GM18868 (cell line): ENCODE measurements around the gene CFAP97.
A peak's percentile ranks its signal among the peaks of the same experiment; 100 is the strongest.
"Not testable (repeated sequence)": the region's sequence is repeated elsewhere in the genome, so short reads cannot be mapped to it uniquely, and the experiment has no call there.

Source experiments
- ATAC-seq: cut with Tn5 transposase; IDR thresholded peaks from one replicate; pipeline ENCODE4 v1.9.1; 2021; ENCODE audit warnings: mild to moderate bottlenecking, moderate library complexity; ENCODE audit not compliant: unreplicated experiment

The CFAP97 gene

GRCh38 chr4:185142912-185143600, 60.7 kb downstream of the CFAP97 start, which contains the start of gene SLC25A4:
Gene SLC25A4 (plus strand): TSS chr4:185143266. CDS start chr4:185143373, 107 bp downstream.
- ATAC-seq, result peak; percentile 97

GRCh38 chr4:185142564-185142911, 61.3 kb downstream of the CFAP97 start:
- ATAC-seq, result peak; percentile 22

GRCh38 chr4:185141777-185142176, 62.0 kb downstream of the CFAP97 start:
- ATAC-seq, result no peak

DNA sequence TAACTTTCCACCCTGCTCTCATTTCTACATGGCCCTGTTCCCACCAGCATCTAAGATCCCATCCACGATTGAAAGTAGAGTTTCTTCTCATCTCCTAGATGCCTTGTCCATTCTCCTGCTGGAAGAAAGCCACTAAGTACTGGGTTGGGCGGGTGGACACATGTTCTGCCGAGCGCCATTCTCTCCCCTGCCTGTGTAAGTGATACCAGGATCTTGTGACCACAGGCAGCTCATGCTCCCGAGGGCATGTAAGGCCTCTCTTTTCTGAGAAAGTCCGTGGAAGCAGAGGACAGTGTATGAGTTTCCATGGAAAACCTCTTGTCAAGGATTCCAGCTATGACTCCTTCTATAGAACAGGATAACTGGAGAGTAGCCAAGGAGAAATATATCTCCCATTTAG, 64.1 kb downstream of the CFAP97 start:
- no peak for ATAC-seq

GRCh38 chr4:185138161-185138560, 65.6 kb downstream of the CFAP97 start:
- no peak for ATAC-seq

GRCh38 chr4:185137233-185137925, 66.4 kb downstream of the CFAP97 start:
- ATAC-seq, result no peak

GRCh38 chr4:185134307-185134869, 69.4 kb downstream of the CFAP97 start:
- ATAC-seq, result peak; percentile 80

DNA sequence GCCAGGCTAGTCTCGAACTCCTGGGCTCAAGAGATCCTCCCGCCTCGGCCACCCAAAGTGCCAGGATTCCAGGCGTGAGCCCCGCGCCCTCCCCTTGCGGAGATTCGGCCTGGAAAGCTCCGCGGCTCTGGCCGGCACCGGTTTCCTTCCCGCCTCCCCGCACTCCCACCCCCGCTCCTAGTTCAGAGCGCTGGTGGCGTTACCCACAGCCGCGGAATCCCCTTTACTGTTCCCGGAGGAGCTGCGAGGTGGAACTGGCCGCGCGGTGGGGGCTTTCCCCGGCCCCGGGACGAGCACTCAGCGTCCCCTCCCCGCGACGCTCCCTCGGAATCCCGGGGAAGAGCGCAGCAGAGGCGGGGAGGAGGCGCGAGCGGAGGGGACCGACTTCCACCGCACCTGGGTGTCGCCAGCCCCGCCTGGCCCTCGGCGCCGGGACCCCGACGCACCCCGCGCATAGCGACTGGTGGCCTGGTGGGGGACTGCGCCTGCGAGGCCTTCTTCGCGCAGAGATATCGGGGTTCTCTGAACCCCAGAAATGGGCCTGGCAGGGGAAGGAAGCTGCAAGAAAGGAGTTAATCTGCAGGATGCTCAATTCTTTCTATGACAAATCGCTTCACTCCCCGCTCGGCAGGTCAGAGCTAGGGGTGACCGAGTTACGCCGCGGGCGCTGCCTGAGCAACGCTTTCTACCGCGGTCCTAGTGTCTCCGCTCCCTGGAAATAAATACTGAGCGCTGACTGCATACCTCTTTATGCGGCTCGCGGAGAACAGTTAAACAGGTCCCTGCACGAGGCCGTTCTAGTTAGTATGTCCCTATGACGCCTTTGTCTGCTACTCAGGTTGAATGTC, 75.3 kb downstream of the CFAP97 start:
- ATAC-seq, result peak; percentile 50

- no peak for ATAC-seq
Measured at GRCh38 chr4:185127021-185127925, 76.5 kb downstream of the CFAP97 start.

- no peak for ATAC-seq
Measured at GRCh38 chr4:185124006-185124405, 79.8 kb downstream of the CFAP97 start.

DNA sequence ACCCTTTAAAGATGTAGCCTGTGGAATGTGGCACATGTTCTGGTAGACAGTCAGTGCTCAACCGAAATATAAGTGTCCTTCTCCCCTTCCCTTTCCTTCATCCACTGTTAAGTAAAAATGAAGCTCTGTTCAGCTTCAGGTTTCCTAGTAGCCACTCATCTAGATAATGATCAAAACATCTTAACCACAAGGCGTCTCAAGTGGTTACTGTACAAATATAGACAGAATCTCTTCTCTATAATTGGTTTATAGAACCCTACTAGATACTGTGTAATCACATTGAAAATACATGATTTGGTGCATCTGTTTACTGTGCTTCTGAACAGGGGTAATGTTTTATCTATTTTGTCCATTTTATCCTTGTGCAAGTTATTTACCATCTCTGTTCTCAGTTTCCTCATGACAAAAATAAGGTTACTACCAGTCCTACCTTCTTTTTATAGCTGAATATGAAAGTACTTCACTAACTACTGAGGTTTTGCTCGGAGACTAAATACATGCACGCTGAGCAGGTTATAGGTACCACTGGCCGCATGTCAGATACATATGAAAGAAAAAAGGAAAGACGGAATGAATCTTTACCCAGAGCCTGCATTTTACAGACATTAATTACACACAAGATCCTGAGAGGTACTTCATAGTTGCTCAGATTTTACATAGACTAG, 81.0 kb downstream of the CFAP97 start:
- ATAC-seq, result peak; percentile 83

DNA sequence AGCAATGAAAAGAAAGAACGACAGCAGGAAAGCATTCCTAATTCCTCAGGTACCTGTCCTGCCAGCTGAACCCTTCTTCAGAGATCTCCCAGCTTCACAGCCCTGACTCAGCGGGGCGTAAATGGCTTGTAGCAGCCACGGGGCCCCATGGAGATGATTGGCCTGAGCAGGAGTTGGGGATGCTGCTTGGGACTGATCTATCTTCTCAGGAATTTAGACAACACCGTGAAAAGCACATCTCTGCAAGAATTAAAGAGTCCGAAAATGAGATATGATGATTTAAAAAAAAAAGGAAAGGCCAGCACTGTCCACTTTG, 83.2 kb downstream of the CFAP97 start:
- no peak for ATAC-seq

GRCh38 chr4:185119927-185120630, 83.7 kb downstream of the CFAP97 start:
- peak; percentile 59 for ATAC-seq

- not testable (repeated sequence) for ATAC-seq
Measured at GRCh38 chr4:185119467-185119866, 84.3 kb downstream of the CFAP97 start.

DNA sequence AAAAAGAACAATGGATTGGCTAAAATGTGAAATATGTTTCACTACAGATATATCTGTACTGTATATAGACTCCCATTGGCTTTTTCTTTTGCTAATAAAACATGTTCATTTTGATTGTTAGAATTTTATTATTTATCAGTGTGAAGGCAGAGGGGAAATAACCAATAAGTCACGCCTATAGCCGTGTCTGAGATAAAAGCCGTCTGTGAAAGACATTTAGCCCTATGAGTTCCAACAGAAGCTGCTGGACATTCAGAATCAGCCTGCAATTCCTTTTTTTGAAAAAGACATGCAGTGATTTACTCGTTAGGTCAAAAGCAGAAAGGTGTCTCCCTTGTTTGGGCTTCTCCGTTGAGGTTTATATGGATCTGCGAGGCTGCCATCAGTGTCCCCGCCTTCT, 84.9 kb downstream of the CFAP97 start:
- ATAC-seq, result no peak

GRCh38 chr4:185117300-185117934, 86.4 kb downstream of the CFAP97 start:
- no peak for ATAC-seq

- no peak for ATAC-seq
Measured at GRCh38 chr4:185115827-185116232, 88.0 kb downstream of the CFAP97 start.

DNA sequence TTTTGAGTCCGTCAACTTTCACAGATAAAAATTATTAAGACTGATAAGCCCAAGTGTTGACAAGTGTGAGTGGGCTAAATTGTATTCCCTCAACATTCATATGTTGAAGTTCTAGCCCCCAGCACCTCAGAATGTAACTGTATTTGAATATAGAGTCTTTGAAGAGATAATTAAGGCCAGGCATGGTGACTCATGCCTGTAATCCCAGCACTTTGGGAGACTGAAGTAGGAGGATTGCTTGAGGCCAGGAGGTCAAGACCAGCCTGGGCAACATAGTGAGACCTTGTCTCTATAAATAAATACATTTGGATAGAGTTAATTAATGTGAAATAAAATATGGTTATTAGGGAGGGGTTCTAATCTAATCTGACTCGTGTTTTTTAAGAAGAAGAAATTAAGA, 90.5 kb downstream of the CFAP97 start:
- no peak for ATAC-seq

- ATAC-seq, result no peak
Measured at GRCh38 chr4:185112104-185112503, 91.7 kb downstream of the CFAP97 start.
